PC-3 (cell line): ENCODE measurements around the gene ENO3.

ENCODE experiments used
- EZH2phosphoT487 ChIP-seq: fragments of 300-600 bp; sonication (generic); IDR thresholded peaks from 2 replicates; pipeline ENCODE4 v1.6.1; 2018; ENCODE audit warnings: mild to moderate bottlenecking, antibody characterized with exemption, low read length, borderline replicate concordance
- TF ChIP-seq, protein P1 (sequence below): fragments of 300-600 bp; sonication (generic); conservative IDR thresholded peaks from 2 replicates; pipeline ENCODE4 v1.5.1; 2017; ENCODE audit warnings: antibody characterized with exemption, low read depth, mild to moderate bottlenecking, low read length

DNA sequence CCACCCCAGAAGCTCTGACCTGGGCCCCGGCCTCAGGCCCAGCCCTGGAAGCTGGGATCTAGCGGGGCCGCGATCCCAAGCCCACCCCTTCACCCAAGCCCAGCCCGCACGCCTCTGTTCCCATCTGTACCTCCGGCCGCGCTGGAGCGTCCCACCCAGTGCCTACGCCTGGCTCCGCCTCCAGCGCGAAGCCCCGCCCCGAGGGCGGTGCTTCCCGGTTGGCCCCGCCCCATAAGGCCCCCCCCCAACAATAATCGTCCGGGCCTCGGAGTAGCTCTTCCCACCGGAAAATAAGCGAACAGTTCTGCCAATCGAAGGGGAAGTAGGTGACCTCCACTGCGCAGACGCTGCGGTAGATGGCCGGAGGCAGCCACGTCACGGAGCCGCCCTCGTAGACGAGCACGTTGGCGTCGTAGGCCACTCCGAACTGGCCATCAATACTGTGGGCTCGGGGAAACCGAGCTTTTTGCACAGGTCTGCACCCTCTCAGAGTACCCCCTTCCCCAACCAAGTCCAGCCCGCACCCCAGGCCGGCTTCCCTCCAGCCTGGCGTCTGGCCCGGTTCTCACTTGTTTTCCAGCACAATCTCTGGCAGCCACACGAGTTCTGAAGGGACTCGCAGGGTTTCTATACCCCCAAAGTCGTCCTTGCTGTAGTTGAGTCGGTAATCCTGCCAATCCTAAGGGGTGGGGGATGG, 49.1 kb upstream of the ENO3 start:
- TF ChIP-seq, protein P1, sequence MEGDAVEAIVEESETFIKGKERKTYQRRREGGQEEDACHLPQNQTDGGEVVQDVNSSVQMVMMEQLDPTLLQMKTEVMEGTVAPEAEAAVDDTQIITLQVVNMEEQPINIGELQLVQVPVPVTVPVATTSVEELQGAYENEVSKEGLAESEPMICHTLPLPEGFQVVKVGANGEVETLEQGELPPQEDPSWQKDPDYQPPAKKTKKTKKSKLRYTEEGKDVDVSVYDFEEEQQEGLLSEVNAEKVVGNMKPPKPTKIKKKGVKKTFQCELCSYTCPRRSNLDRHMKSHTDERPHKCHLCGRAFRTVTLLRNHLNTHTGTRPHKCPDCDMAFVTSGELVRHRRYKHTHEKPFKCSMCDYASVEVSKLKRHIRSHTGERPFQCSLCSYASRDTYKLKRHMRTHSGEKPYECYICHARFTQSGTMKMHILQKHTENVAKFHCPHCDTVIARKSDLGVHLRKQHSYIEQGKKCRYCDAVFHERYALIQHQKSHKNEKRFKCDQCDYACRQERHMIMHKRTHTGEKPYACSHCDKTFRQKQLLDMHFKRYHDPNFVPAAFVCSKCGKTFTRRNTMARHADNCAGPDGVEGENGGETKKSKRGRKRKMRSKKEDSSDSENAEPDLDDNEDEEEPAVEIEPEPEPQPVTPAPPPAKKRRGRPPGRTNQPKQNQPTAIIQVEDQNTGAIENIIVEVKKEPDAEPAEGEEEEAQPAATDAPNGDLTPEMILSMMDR, result no peak
- TF ChIP-seq EZH2phosphoT487, result no peak
